HepG2 (cell line): ENCODE results near the gene ADAM15.

Experiments used
- CHD2 ChIP-seq: IDR thresholded peaks from 2 replicates; pipeline ENCODE4 v1.6.1; 2011; ENCODE audit warnings: low read depth, low read length, improper control_type of control experiment
- EP300 ChIP-seq, 3 experiments: sonication (generic) in 1 of 3; formaldehyde crosslinking in 1 of 3; IDR thresholded peaks; 2 replicates each; pipeline versions ENCODE4 v1.5.1 to v1.6.1; 2011 to 2020; ENCODE audit warnings: low read depth in 2 of 3, low read length in 2 of 3, borderline replicate concordance in 1 of 3, improper control_type of control experiment in 1 of 3, mild to moderate bottlenecking in 1 of 3, missing genetic modification reagents in 1 of 3, moderate library complexity in 1 of 3
- NBN ChIP-seq: fragments of 450-650 bp; conservative IDR thresholded peaks from 2 replicates; pipeline ENCODE4 v1.6.1; 2017
- ZNF713 ChIP-seq: sonication (generic); formaldehyde crosslinking; IDR thresholded peaks from 2 replicates; pipeline ENCODE4 v1.4.0; 2020; ENCODE audit warnings: mild to moderate bottlenecking, missing genetic modification reagents

- no peak for TF ChIP-seq ZNF713
- TF ChIP-seq EP300 (IDR thresholded peaks at IDR 0.05; ENCODE audit: low read depth in 2 of 2, low read length in 2 of 2): no peak
- no peak for TF ChIP-seq EP300 (CRISPR knock-in tag; IDR thresholded peaks at IDR 0.05; ENCODE audit: borderline replicate concordance)
- TF ChIP-seq NBN: no peak
- TF ChIP-seq CHD2: no peak
These were observed 6.8 kb upstream of the ADAM15 start for GRCh38 chr1:155044365-155044764.
